HEK293 (cell line): ENCODE results near the gene ZNF408.

Experiments
- CTCF ChIA-PET: fragments of 350-600 bp; formaldehyde crosslinking; extraction: SDS; loops from one replicate; lab custom pipeline; 2021; ENCODE audit warnings: antibody characterized with exemption; lab: Yijun Ruan, JAX
- POLR2A ChIA-PET: fragments of 300-600 bp; formaldehyde crosslinking; extraction: SDS; loops from one replicate; lab custom pipeline; 2020; ENCODE audit warnings: antibody characterized with exemption, inconsistent platforms; lab: Yijun Ruan, JAX
- H3K27ac ChIP-seq: fragments of 200-500 bp; sonication (Bioruptor generic); 2 replicates; pipeline ENCODE4 v1.5.1; 2014; ENCODE audit warnings: low read depth, low read length, control low read depth, inconsistent platforms; ENCODE audit errors: extremely low read depth
- H3K36me3 ChIP-seq, 2 experiments: fragments of 200-500 bp in 1 of 2; sonication (Bioruptor generic) in 1 of 2; 1 replicate in 1 of 2; 2 replicates in 1 of 2; pipeline ENCODE4 v1.5.1; 2014 to 2017; ENCODE audit warnings: inconsistent platforms in 2 of 2, low read length in 2 of 2; ENCODE audit not compliant: control insufficient read depth in 2 of 2, insufficient read depth in 1 of 2
- H3K4me1 ChIP-seq: fragments of 200-500 bp; sonication (Bioruptor generic); 2 replicates; pipeline ENCODE4 v1.5.1; 2014; ENCODE audit warnings: mild to moderate bottlenecking, low read length, inconsistent platforms; ENCODE audit not compliant: control insufficient read depth, insufficient read depth
- H3K4me3 ChIP-seq: 2 replicates; pipeline ENCODE4 v1.5.1; 2011; ENCODE audit warnings: low read depth, mild to moderate bottlenecking, control low read depth, low read length, moderate library complexity
- H3K9me3 ChIP-seq: fragments of 200-500 bp; sonication (Bioruptor generic); 2 replicates; pipeline ENCODE4 v1.5.1; 2014; ENCODE audit warnings: low read depth, low read length, inconsistent platforms; ENCODE audit not compliant: control insufficient read depth, insufficient read depth
- BCL6B ChIP-seq: fragments of 450-650 bp; formaldehyde crosslinking; IDR thresholded peaks from 2 replicates; pipeline ENCODE4 v1.5.1; 2017; ENCODE audit warnings: missing biosample characterization, missing genetic modification characterization
- GLI4 ChIP-seq: fragments of 450-650 bp; formaldehyde crosslinking; IDR thresholded peaks from 2 replicates; pipeline ENCODE4 v1.5.1; 2016; ENCODE audit warnings: missing biosample characterization, missing genetic modification characterization
- MEIS1 ChIP-seq: sonication (generic); formaldehyde crosslinking; IDR thresholded peaks from 2 replicates; pipeline ENCODE4 v1.8.1; 2022; ENCODE audit warnings: missing genetic modification reagents, mild to moderate bottlenecking, borderline replicate concordance
- YY2 ChIP-seq: fragments of 450-650 bp; formaldehyde crosslinking; IDR thresholded peaks from 2 replicates; pipeline ENCODE4 v1.5.1; 2016; ENCODE audit warnings: missing biosample characterization, missing genetic modification characterization
- ZBTB11 ChIP-seq: fragments of 450-650 bp; formaldehyde crosslinking; conservative IDR thresholded peaks from 2 replicates; pipeline ENCODE4 v1.5.1; 2016; ENCODE audit warnings: low read depth, missing biosample characterization, missing genetic modification characterization
- ZBTB49 ChIP-seq: fragments of 450-650 bp; formaldehyde crosslinking; IDR thresholded peaks from 2 replicates; pipeline ENCODE4 v1.5.1; 2016; ENCODE audit warnings: missing biosample characterization, missing genetic modification characterization, low read depth
- ZNF114 ChIP-seq: fragments of 450-650 bp; formaldehyde crosslinking; IDR thresholded peaks from 2 replicates; pipeline ENCODE4 v1.5.0; 2017; ENCODE audit warnings: missing biosample characterization, missing genetic modification characterization
- ZNF184 ChIP-seq: fragments of 450-650 bp; IDR thresholded peaks from 2 replicates; pipeline ENCODE4 v1.5.1; 2018; ENCODE audit warnings: missing biosample characterization, mild to moderate bottlenecking, missing genetic modification characterization
- ZNF2 ChIP-seq: fragments of 450-650 bp; formaldehyde crosslinking; IDR thresholded peaks from 2 replicates; pipeline ENCODE4 v1.5.1; 2016; ENCODE audit warnings: missing biosample characterization, missing genetic modification characterization
- ZNF335 ChIP-seq: fragments of 450-650 bp; formaldehyde crosslinking; conservative IDR thresholded peaks from 2 replicates; pipeline ENCODE4 v1.5.1; 2016; ENCODE audit warnings: missing biosample characterization, missing genetic modification characterization
- ZNF529 ChIP-seq: fragments of 450-650 bp; formaldehyde crosslinking; IDR thresholded peaks from 2 replicates; pipeline ENCODE4 v1.5.1; 2017; ENCODE audit warnings: missing genetic modification characterization, missing biosample characterization; ENCODE audit not compliant: insufficient replicate concordance
- ZNF580 ChIP-seq: fragments of 450-650 bp; formaldehyde crosslinking; IDR thresholded peaks from 2 replicates; pipeline ENCODE4 v1.5.1; 2016; ENCODE audit warnings: missing biosample characterization, missing genetic modification characterization
- ZNF585B ChIP-seq: fragments of 450-650 bp; formaldehyde crosslinking; IDR thresholded peaks from 2 replicates; pipeline ENCODE4 v1.5.1; 2016; ENCODE audit warnings: missing biosample characterization, missing genetic modification characterization
- ZNF600 ChIP-seq: fragments of 450-650 bp; formaldehyde crosslinking; IDR thresholded peaks from 2 replicates; pipeline ENCODE4 v1.5.1; 2016; ENCODE audit warnings: missing biosample characterization, missing genetic modification characterization
- ZNF610 ChIP-seq: fragments of 450-650 bp; formaldehyde crosslinking; IDR thresholded peaks from 2 replicates; pipeline ENCODE4 v1.5.1; 2016; ENCODE audit warnings: missing biosample characterization, missing genetic modification characterization, borderline replicate concordance
- ZNF645 ChIP-seq: fragments of 450-650 bp; formaldehyde crosslinking; IDR thresholded peaks from 2 replicates; pipeline ENCODE4; 2016; ENCODE audit warnings: missing biosample characterization, missing genetic modification characterization
- ZNF670 ChIP-seq: fragments of 450-650 bp; formaldehyde crosslinking; IDR thresholded peaks from 2 replicates; pipeline ENCODE4 v1.5.1; 2016; ENCODE audit warnings: missing biosample characterization, missing genetic modification characterization, low read depth
- ZNF692 ChIP-seq: fragments of 450-650 bp; formaldehyde crosslinking; IDR thresholded peaks from 2 replicates; pipeline ENCODE4 v1.5.1; 2016; ENCODE audit warnings: missing biosample characterization, missing genetic modification characterization
- ZNF701 ChIP-seq: fragments of 450-650 bp; formaldehyde crosslinking; IDR thresholded peaks from 2 replicates; pipeline ENCODE4 v1.5.1; 2016; ENCODE audit warnings: missing biosample characterization, missing genetic modification characterization
- ZNF76 ChIP-seq: fragments of 450-650 bp; formaldehyde crosslinking; IDR thresholded peaks from 2 replicates; pipeline ENCODE4; 2016; ENCODE audit warnings: low read depth, missing biosample characterization, missing genetic modification characterization, borderline replicate concordance

Gene ZNF408

GRCh38 chr11:46726206-46726862 lies 25.5 kb downstream of the ZNF408 start:
- H3K9me3 ChIP-seq: no peaks in the 10 kb centered on the region
- no peak overlapping the region for H3K4me3 ChIP-seq
- no peaks in the 10 kb centered on the region for H3K4me1 ChIP-seq
- CTCF ChIA-PET: interaction anchor here (0.6 kb wide), 1 partner anchor 593 kb away, joined by 4 read pairs; no protein-coding TSS in a partner anchor
- POLR2A ChIA-PET: no interaction called here
- no peak for TF ChIP-seq ZBTB49 (tag by site-specific recombination)
- no peak for TF ChIP-seq ZNF529 (tag by site-specific recombination)
- TF ChIP-seq ZBTB11 (tag by site-specific recombination): no peak
- no peak for TF ChIP-seq ZNF645 (tag by site-specific recombination)
- TF ChIP-seq ZNF600: no peak
- TF ChIP-seq ZNF76 (tag by site-specific recombination): no peak
- no peak for TF ChIP-seq ZNF2 (tag by site-specific recombination)
- TF ChIP-seq GLI4: no peak
- no peak overlapping the region for H3K27ac ChIP-seq
- H3K36me3 ChIP-seq: no peaks in the 10 kb centered on the region

GRCh38 chr11:46727952-46728658 lies 27.3 kb downstream of the ZNF408 start:
- Histone ChIP-seq H3K36me3 (no peaks in the 10 kb centered on the region), H3K27ac (no peak overlapping the region), H3K9me3 (no peaks in the 10 kb centered on the region), H3K4me1 (no peaks in the 10 kb centered on the region), H3K4me3 (no peak overlapping the region)
- no peak for TF ChIP-seq BCL6B
- no peak for TF ChIP-seq ZNF701 (tag by site-specific recombination)
- TF ChIP-seq ZNF670 (tag by site-specific recombination): no peak
- TF ChIP-seq ZNF580 (tag by site-specific recombination): no peak
- no peak for TF ChIP-seq ZNF610 (tag by site-specific recombination)
- no peak for TF ChIP-seq MEIS1
- TF ChIP-seq ZNF184: no peak
- TF ChIP-seq ZNF692: no peak
- TF ChIP-seq ZNF2 (tag by site-specific recombination): no peak
- no peak for TF ChIP-seq ZNF335 (tag by site-specific recombination)
- no peak for TF ChIP-seq YY2 (tag by site-specific recombination)
- no peak for TF ChIP-seq ZNF585B (tag by site-specific recombination)
- TF ChIP-seq ZNF114 (tag by site-specific recombination): no peak
- ChIA-PET POLR2A (interaction anchor here (0.7 kb wide), 1 partner anchor 27 kb away, joined by 3 read pairs; the partner anchor contains the start of gene ZNF408), CTCF (interaction anchor here (0.6 to 0.8 kb wide), 2 partner anchors 19 to 36 kb away, joined by 3 to 4 read pairs; no protein-coding TSS in a partner anchor)
